Measurements from ENCODE around the gene NACC2.

Gene NACC2

DNA sequence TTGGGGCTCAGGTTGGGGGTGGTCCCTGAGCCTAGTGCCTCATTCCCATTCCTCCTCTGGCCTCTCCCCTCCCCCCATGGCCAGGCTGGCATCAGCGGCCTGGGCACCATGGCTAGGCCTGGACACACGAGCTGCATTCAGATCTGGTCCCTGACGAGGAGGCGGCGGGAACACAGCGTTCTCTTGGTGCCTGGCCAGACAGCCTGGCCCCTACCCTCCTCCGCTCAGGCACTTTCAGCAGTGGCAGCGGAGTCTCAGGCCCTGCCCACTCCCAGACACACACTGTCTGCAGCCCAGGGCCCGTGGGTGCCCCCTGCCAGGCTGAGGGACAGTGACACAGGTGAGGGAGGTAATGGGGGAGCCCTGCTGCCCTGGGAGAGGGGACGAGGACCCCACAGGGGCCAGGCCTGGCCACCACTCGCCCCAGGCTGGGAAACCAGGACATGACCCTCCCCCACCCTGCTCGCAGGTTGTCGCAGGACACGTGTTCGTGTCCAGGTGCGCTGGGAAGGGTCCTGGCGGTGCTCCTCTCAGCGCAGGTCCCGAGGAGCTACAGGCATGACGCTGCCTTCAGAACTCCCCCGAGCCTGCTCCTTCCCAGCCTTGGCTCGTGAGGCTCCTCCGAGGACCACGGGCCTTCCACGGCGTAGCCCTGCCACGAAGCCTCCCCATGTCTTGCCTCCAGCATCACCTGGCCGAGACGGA is 114.0 kb downstream of the NACC2 start:
- TF ChIP-seq, protein P1, sequence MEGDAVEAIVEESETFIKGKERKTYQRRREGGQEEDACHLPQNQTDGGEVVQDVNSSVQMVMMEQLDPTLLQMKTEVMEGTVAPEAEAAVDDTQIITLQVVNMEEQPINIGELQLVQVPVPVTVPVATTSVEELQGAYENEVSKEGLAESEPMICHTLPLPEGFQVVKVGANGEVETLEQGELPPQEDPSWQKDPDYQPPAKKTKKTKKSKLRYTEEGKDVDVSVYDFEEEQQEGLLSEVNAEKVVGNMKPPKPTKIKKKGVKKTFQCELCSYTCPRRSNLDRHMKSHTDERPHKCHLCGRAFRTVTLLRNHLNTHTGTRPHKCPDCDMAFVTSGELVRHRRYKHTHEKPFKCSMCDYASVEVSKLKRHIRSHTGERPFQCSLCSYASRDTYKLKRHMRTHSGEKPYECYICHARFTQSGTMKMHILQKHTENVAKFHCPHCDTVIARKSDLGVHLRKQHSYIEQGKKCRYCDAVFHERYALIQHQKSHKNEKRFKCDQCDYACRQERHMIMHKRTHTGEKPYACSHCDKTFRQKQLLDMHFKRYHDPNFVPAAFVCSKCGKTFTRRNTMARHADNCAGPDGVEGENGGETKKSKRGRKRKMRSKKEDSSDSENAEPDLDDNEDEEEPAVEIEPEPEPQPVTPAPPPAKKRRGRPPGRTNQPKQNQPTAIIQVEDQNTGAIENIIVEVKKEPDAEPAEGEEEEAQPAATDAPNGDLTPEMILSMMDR (IDR thresholded peaks at IDR 0.05; ENCODE audit: low read depth, low read length, missing control alignments) = no peak
- no peak for DNase-seq (ENCODE audit: extremely low read depth, low read depth)
- no peak overlapping the region for H3K4me3 ChIP-seq (replicated peaks; ENCODE audit: low read depth, low read length)

DNA sequence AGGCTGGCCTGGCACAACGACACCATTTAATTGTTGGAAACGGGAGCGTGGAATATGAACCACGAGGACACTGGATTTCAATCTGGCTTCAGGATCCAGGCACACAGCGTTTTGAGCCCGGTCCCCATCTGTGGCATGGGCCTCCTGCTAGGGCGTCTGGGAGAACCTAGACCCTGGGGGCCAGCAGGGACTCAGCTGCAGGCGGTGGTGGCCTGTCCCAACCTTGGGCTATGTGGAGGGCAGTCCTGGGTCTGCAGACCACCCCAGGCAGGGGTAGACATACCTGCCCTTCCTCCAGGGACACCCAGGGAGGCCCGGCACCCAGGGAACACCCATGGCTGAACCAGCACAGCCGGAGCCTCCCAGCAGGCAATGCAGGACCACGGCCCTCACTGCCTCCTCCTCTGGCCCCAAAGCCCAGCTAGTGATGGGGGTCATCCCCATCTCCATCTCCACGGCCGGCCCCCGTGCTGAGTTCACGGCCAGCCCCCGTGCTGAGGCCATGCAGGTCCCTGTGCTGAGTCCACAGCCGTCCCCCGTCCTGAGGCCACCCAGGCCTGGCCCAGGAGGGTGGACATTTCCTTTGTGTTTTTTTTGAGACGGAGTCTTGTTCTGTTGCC is 115.4 kb downstream of the NACC2 start:
- TF ChIP-seq, protein P1 (IDR thresholded peaks at IDR 0.05; ENCODE audit: low read depth, low read length, missing control alignments) = no peak
- no peak overlapping the region for H3K4me3 ChIP-seq (replicated peaks; ENCODE audit: low read depth, low read length)
- no peak for DNase-seq (ENCODE audit: extremely low read depth, low read depth)

DNA sequence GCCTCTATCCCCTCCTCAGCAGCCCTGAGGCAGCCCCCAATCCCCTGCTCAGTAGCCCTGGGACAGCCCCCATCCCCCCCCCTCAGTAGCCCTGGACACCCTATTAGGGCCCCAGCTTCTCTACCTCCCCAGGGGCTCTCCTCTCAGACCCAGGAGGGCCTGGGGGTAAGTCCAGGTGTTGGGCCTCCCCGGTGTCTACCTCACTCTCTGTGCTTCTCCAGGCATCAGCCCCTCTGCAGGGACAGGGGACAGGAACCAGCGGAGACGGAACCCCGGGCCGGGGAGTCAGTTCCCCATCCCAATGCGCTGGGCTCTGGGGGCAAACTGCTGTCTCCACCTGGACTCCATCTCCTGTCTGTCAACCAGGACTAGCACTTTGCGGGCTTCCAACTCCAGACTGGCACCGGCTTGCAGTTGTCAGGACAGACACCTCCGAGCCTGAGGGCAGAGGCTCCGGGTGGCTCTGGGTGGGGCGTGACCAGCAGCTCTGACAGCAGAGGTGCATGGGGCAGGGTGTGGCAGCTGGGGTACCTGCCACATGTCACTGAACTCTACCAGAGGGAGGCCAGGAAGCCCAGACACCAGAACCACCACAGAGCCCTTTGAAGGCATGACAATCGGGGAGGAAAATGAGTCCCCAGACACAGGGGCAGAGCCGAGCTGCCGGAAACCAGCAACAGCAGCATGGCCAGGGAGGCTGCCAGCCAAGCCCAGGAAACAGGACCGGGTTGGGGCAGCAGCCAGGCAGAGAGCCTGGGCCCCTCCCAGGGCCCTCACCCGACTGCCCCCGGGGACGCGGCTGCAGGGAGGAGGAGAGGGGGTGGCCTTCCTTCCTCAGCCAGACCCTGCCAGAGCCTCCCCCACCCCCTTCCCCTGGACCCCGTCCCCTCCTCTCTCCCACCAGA is 116.2 kb downstream of the NACC2 start:
- TF ChIP-seq, protein P1 (IDR thresholded peaks at IDR 0.05; ENCODE audit: low read depth, low read length, missing control alignments) = no peak
- no peak overlapping the region for H3K4me3 ChIP-seq (replicated peaks; ENCODE audit: low read depth, low read length)
- no peak for DNase-seq (ENCODE audit: extremely low read depth, low read depth)

DNA sequence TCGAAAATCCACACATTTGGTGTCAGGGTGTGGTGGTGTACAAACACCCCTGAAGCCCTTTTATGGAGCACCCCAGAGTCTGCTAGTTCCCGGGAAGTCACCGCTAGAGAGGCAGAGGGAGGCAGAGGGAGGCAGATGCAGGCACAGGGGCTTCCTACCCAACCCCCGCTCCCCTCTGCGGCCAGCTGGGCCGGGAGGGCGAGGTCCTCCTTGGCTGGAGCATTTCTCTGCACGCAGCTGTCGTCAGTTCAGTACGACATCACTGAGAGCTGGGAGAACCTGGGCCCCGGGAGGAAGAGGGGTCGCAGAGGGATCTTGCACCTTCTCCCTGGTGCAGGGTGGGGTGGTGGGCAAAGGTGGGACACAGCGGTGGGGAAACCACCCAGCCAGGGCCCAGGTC is 118.1 kb downstream of the NACC2 start:
- DNase-seq (ENCODE audit: extremely low read depth, low read depth) = no peak
- TF ChIP-seq, protein P1 (IDR thresholded peaks at IDR 0.05; ENCODE audit: low read depth, low read length, missing control alignments) = no peak
- no peak overlapping the region for H3K4me3 ChIP-seq (replicated peaks; ENCODE audit: low read depth, low read length)

DNA sequence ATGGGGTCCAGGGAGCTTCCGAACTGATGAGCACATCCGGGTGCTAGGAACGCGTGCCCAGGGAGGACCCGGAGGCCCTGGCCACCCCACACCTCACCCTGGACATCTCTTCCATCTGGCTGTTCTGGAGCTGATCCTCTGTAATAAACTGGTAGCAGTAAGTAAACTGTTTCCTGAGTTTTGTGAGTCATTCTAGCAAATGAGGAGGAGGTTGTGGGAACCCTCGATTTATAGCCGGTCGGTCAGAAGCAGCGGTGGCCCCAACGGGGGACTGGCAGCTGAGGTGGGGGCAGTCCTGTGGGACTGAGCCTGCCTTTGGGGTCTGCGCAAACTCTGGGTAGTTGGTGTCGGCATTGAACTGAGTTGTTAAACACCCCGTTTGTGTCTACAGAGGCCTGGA is 118.6 kb downstream of the NACC2 start:
- no peak for DNase-seq (ENCODE audit: extremely low read depth, low read depth)
- TF ChIP-seq, protein P1 (IDR thresholded peaks at IDR 0.05; ENCODE audit: low read depth, low read length, missing control alignments) = no peak
- H3K4me3 ChIP-seq (replicated peaks; ENCODE audit: low read depth, low read length) = no peak overlapping the region

DNA sequence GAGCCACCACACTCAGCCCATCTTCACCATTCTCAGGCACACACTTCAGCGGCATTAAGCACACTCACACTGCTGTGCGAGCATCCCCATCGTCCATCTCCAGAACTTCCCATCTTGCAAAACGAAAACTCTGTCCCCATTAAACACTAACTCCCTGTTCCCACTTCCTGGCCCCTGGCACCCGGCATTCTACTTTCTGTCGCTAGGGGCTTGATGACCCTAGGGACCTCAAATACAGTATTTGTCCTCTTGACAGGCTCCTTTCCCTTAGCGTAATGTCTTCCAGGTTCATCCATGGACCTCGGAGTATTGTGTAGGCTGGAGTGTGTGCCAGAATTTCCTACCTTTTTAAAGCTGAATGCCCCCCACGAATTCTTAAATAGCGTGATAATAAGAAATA is 119.3 kb downstream of the NACC2 start:
- H3K4me3 ChIP-seq (replicated peaks; ENCODE audit: low read depth, low read length) = no peak overlapping the region
- no peak for DNase-seq (ENCODE audit: extremely low read depth, low read depth)
- TF ChIP-seq, protein P1 (IDR thresholded peaks at IDR 0.05; ENCODE audit: low read depth, low read length, missing control alignments) = no peak
